SK-N-SH (cell line): ENCODE measurements around the gene KIRREL1. TPM values are rescaled to one million over a fixed set of nuclear protein-coding genes. Genes with fewer than 3 reads are reported as not detected.

Experiments used
- CTCF ChIA-PET: fragments of 300-600, 350-600 bp; formaldehyde crosslinking; extraction: SDS; loops from one replicate; lab custom pipeline; 2021; lab: Yijun Ruan, JAX
- POLR2A ChIA-PET: fragments of 350-600 bp; sonication (Branson Sonifier 250); formaldehyde crosslinking; extraction: SDS; loops from one replicate; lab custom pipeline; 2020; ENCODE audit warnings: antibody characterized with exemption, inconsistent platforms; lab: Yijun Ruan, JAX
- DNase-seq: peaks from one replicate; pipeline ENCODE4 v3.0.0; 2012
- H2AFZ ChIP-seq: fragments of 200-600 bp; sonication (generic); 2 replicates; pipeline ENCODE4 v1.8.1; 2016; ENCODE audit warnings: antibody characterized with exemption, mild to moderate bottlenecking, low read depth
- H3F3A ChIP-seq: fragments of 200-600 bp; sonication (generic); replicated peaks from 2 replicates; pipeline ENCODE3; 2016; ENCODE audit warnings: antibody characterized with exemption, mild to moderate bottlenecking; ENCODE audit not compliant: insufficient read depth
- H3K27ac ChIP-seq, 2 experiments: fragments of 200-500 bp in 1 of 2; fragments of 200-600 bp in 1 of 2; sonication (Bioruptor generic) in 1 of 2; sonication (generic), shearing (Covaris generic) in 1 of 2; 2 replicates each; pipeline versions ENCODE4 v1.5.1 to v1.6.1; 2014 to 2016; ENCODE audit warnings: low read depth in 2 of 2, inconsistent platforms in 1 of 2, low read length in 1 of 2, mild to moderate bottlenecking in 1 of 2, mixed read lengths in 1 of 2
- H3K27me3 ChIP-seq: fragments of 200-600 bp; sonication (generic), shearing (Covaris generic); 2 replicates; pipeline ENCODE4 v1.6.1; 2016; ENCODE audit warnings: mixed run types; ENCODE audit not compliant: insufficient read depth
- H3K36me3 ChIP-seq, 2 experiments: fragments of 200-500 bp in 1 of 2; fragments of 200-600 bp in 1 of 2; sonication (Bioruptor generic) in 1 of 2; sonication (generic) in 1 of 2; replicated peaks in 1 of 2; 2 replicates each; pipeline versions ENCODE3 to v1.5.1; 2014 to 2016; ENCODE audit warnings: low read length in 1 of 2, mild to moderate bottlenecking in 1 of 2; ENCODE audit not compliant: insufficient read depth in 2 of 2, control insufficient read depth in 1 of 2
- H3K4me1 ChIP-seq, 2 experiments: fragments of 200-500 bp in 1 of 2; fragments of 200-600 bp in 1 of 2; sonication (Bioruptor generic) in 1 of 2; sonication (generic), shearing (Covaris generic) in 1 of 2; 2 replicates each; pipeline versions ENCODE4 v1.5.1 to v1.6.1; 2014 to 2016; ENCODE audit warnings: low read depth in 1 of 2, low read length in 1 of 2, mixed run types in 1 of 2; ENCODE audit not compliant: insufficient read depth in 2 of 2, control insufficient read depth in 1 of 2
- H3K4me2 ChIP-seq: fragments of 200-600 bp; sonication (generic), shearing (Covaris generic); 2 replicates; pipeline ENCODE4 v1.6.1; 2017; ENCODE audit warnings: mixed run types
- H3K4me3 ChIP-seq, 2 experiments: fragments of 200-500 bp in 1 of 2; fragments of 200-600 bp in 1 of 2; sonication (Bioruptor generic) in 1 of 2; sonication (generic), shearing (Covaris generic) in 1 of 2; 2 replicates each; pipeline versions ENCODE4 v1.5.1 to v1.8.1; 2014 to 2016; ENCODE audit warnings: low read depth in 2 of 2, inconsistent platforms in 1 of 2, low read length in 1 of 2, mild to moderate bottlenecking in 1 of 2, mixed read lengths in 1 of 2, moderate library complexity in 1 of 2
- H3K79me2 ChIP-seq: fragments of 200-600 bp; sonication (generic); 2 replicates; pipeline ENCODE4 v1.8.1; 2017; ENCODE audit warnings: mild to moderate bottlenecking; ENCODE audit not compliant: insufficient read depth
- H3K9ac ChIP-seq: fragments of 200-600 bp; sonication (generic); 2 replicates; pipeline ENCODE4 v1.6.1; 2017; ENCODE audit warnings: mixed run types
- H3K9me2 ChIP-seq: fragments of 200-600 bp; sonication (generic); 2 replicates; pipeline ENCODE4 v1.6.1; 2017; ENCODE audit warnings: mixed run types
- H3K9me3 ChIP-seq: fragments of 200-600 bp; sonication (generic); 2 replicates; pipeline ENCODE4 v1.6.1; 2017; ENCODE audit warnings: mixed run types, mild to moderate bottlenecking, moderate library complexity
- H4K20me1 ChIP-seq: fragments of 200-600 bp; sonication (generic); 2 replicates; pipeline ENCODE4 v1.6.1; 2017; ENCODE audit warnings: mild to moderate bottlenecking, mixed run types; ENCODE audit not compliant: insufficient read depth
- CTCF ChIP-seq: fragments of 200-600 bp; sonication (generic); IDR thresholded peaks from 2 replicates; pipeline ENCODE4 v1.6.1; 2017; ENCODE audit warnings: antibody characterized with exemption, mild to moderate bottlenecking, moderate library complexity
- ELF1 ChIP-seq: IDR thresholded peaks from 2 replicates; pipeline ENCODE4 v1.4.0; 2012
- FOSL2 ChIP-seq: IDR thresholded peaks from 2 replicates; pipeline ENCODE4 v1.4.0; 2012; ENCODE audit warnings: low read depth, mild to moderate bottlenecking, moderate library complexity, borderline replicate concordance
- FOXJ3 ChIP-seq: sonication (generic); formaldehyde crosslinking; IDR thresholded peaks from 2 replicates; pipeline ENCODE4 v1.5.1; 2020; ENCODE audit warnings: mild to moderate bottlenecking, missing genetic modification reagents
- FOXM1 ChIP-seq: IDR thresholded peaks from 2 replicates; pipeline ENCODE4 v1.4.0; 2012; ENCODE audit warnings: low read depth, mild to moderate bottlenecking
- JUND ChIP-seq: IDR thresholded peaks from 2 replicates; pipeline ENCODE4 v1.4.0; 2012
- MAX ChIP-seq: IDR thresholded peaks from 2 replicates; pipeline ENCODE4 v1.4.0; 2012; ENCODE audit warnings: low read depth
- NFIC ChIP-seq: IDR thresholded peaks from 2 replicates; pipeline ENCODE4 v1.4.0; 2012; ENCODE audit warnings: borderline replicate concordance
- POLR2AphosphoS5 ChIP-seq: IDR thresholded peaks from 2 replicates; pipeline ENCODE4 v1.6.1; 2012; ENCODE audit warnings: low read depth, low read length
- RAD21 ChIP-seq: IDR thresholded peaks from 2 replicates; pipeline ENCODE4 v1.6.1; 2012; ENCODE audit warnings: mild to moderate bottlenecking, low read length
- SMC3 ChIP-seq: IDR thresholded peaks from 2 replicates; pipeline ENCODE4 v1.6.1; 2012; ENCODE audit warnings: low read depth, low read length, improper control_type of control experiment
- TAF1 ChIP-seq: IDR thresholded peaks from 2 replicates; pipeline ENCODE4 v1.6.1; 2012; ENCODE audit warnings: low read depth, mild to moderate bottlenecking, low read length, moderate library complexity, borderline replicate concordance
- TCF12 ChIP-seq: IDR thresholded peaks from 2 replicates; pipeline ENCODE4 v1.4.0; 2012
- ZBTB33 ChIP-seq: IDR thresholded peaks from 2 replicates; pipeline ENCODE4 v1.4.0; 2012; ENCODE audit warnings: low read depth, borderline replicate concordance
- WGBS: methylation state at CpG from one replicate; pipeline ENCODE4 v1.1.6; 2017; ENCODE audit warnings: low lambda C conversion rate; 5-methylcytosine and 5-hydroxymethylcytosine counted together
- polyA plus RNA-seq, 3 experiments: library from polyadenylated mRNA; depleted of rRNA; stranded (reverse); fragments of >200 nt; gene quantifications; 2 replicates each; pipeline ENCODE4 v1.2.3, GENCODE V29; 2012

The KIRREL1 gene
- polyA plus RNA-seq, 1 of the 3 experiments (the other 2 are of a cell fraction): 47.8 TPM

- no peak for TF ChIP-seq ZBTB33
- no peak for TF ChIP-seq FOXJ3 (CRISPR knock-in tag)
- TF ChIP-seq SMC3: no peak
- TF ChIP-seq RAD21: no peak
- no peak for TF ChIP-seq TAF1
- TF ChIP-seq POLR2AphosphoS5: peak; percentile 14; the same call in 1 of the 2 replicates
- TF ChIP-seq FOXM1: no peak
- TF ChIP-seq TCF12: no peak; the same call in none of the 2 replicates
- TF ChIP-seq ELF1: peak; percentile 5; the same call in 1 of the 2 replicates
These were observed 24.5 kb upstream of the KIRREL1 start (continued) for GRCh38 chr1:157968946-157969345.

- ChIA-PET CTCF (interaction anchor here (1.0 to 4.5 kb wide), 7 partner anchors 15 to 154 kb away, joined by 3 to 32 read pairs (median 3); no protein-coding TSS in a partner anchor), POLR2A (no interaction called here)
- no peaks in the 10 kb centered on the region for H4K20me1 ChIP-seq
- H3K4me3 ChIP-seq: no peak overlapping the region; a peak in 1 of 4 replicates
- H2AFZ ChIP-seq: no peak overlapping the region
- H3K36me3 ChIP-seq: no peaks in the 10 kb centered on the region
- H3K9ac ChIP-seq: no peak overlapping the region
- peaks cover 22% of the 10 kb centered on the region for H3F3A ChIP-seq
- peaks cover 6 to 23% of the 10 kb centered on the region in 2 experiments; a peak in 3 of 4 replicates for H3K4me1 ChIP-seq
- peak overlapping the region in 1 of 2 experiments; percentile 86; a peak in 2 of 4 replicates for H3K27ac ChIP-seq
- H3K79me2 ChIP-seq: no peaks in the 10 kb centered on the region
- DNase-seq: peak; percentile 44
- WGBS: 52% methylated on average over 3 of the region's 3 CpGs
- no peaks in the 10 kb centered on the region for H3K9me3 ChIP-seq
- TF ChIP-seq TCF12 (0 out of 2 replicates have a peak, but pooled peaks have one; percentile 23), NFIC (peak; percentile 44; the same call in 1 of the 2 replicates), JUND (peak; percentile 39), SMC3 (peak; percentile 67), FOSL2 (peak; percentile 52; the same call in 1 of the 2 replicates), POLR2AphosphoS5 (no peak), RAD21 (peak; percentile 60), ELF1 (no peak), CTCF (peak; percentile 96), MAX (no peak)
- TF ChIP-seq, all 33 proteins: peak for 7
- Histone ChIP-seq H3K27me3 (no peaks in the 10 kb centered on the region), H3K9me2 (no peaks in the 10 kb centered on the region), H3K4me2 (peak overlapping the region; percentile 68)
These were observed 23.6 kb upstream of the KIRREL1 start for GRCh38 chr1:157969697-157970485.
